Measurements from ENCODE around the gene MEX3D.

GRCh38 chr19:1567848-1568227 lies 287 bp downstream of the MEX3D start:
- TF ChIP-seq CTCF (IDR thresholded peaks at IDR 0.05) = no peak
- no peak for TF ChIP-seq POLR2A (IDR thresholded peaks at IDR 0.05)

Data from vagina (tissue), 2 donors.